H9 (cell line): ENCODE data around the gene RPIA. TPM values are rescaled to one million over a fixed set of nuclear protein-coding genes. Genes with fewer than 3 reads are reported as not detected.

Experiments
- DNase-seq: peaks from one replicate; pipeline ENCODE4 v3.0.0-alpha.2; 2017
- H2AFZ ChIP-seq: one replicate; pipeline ENCODE4 v1.6.1; 2013; ENCODE audit warnings: mild to moderate bottlenecking, low read length, control low read depth, moderate library complexity
- H2AK5ac ChIP-seq: 2 replicates; pipeline ENCODE4 v1.6.1; 2013; ENCODE audit warnings: low read length, control low read depth, mixed read lengths; ENCODE audit not compliant: insufficient read length
- H2BK120ac ChIP-seq: one replicate; pipeline ENCODE4 v1.6.1; 2013; ENCODE audit warnings: low read depth, mild to moderate bottlenecking, low read length, control low read depth, inconsistent platforms; ENCODE audit not compliant: poor library complexity, severe bottlenecking
- H2BK12ac ChIP-seq: 2 replicates; pipeline ENCODE4 v1.6.1; 2013; ENCODE audit warnings: low read length, control low read depth, mixed read lengths, low read depth; ENCODE audit not compliant: insufficient read length
- H2BK15ac ChIP-seq: 2 replicates; pipeline ENCODE4 v1.6.1; 2013; ENCODE audit warnings: low read depth, low read length, control low read depth
- H2BK20ac ChIP-seq: one replicate; pipeline ENCODE4 v1.6.1; 2013; ENCODE audit warnings: low read depth, mild to moderate bottlenecking, low read length, control low read depth, inconsistent platforms; ENCODE audit not compliant: poor library complexity, severe bottlenecking
- H2BK5ac ChIP-seq: 2 replicates; pipeline ENCODE4 v1.6.1; 2013; ENCODE audit warnings: low read length, control low read depth, mixed read lengths; ENCODE audit not compliant: insufficient read length
- H3K14ac ChIP-seq: 2 replicates; pipeline ENCODE4 v1.6.1; 2013; ENCODE audit warnings: low read length, control low read depth; ENCODE audit not compliant: insufficient read depth
- H3K18ac ChIP-seq: 2 replicates; pipeline ENCODE4 v1.6.1; 2013; ENCODE audit warnings: low read depth, mild to moderate bottlenecking, mixed read lengths, low read length, control low read depth; ENCODE audit not compliant: insufficient read length
- H3K23ac ChIP-seq: 2 replicates; pipeline ENCODE4 v1.6.1; 2013; ENCODE audit warnings: low read length, control low read depth, mixed read lengths, low read depth; ENCODE audit not compliant: insufficient read length
- H3K23me2 ChIP-seq: 2 replicates; pipeline ENCODE4 v1.6.1; 2013; ENCODE audit warnings: low read depth, mild to moderate bottlenecking, mixed read lengths, low read length, control low read depth; ENCODE audit not compliant: insufficient read length, poor library complexity, severe bottlenecking
- H3K27ac ChIP-seq: 2 replicates; pipeline ENCODE4 v1.5.1; 2013; ENCODE audit warnings: low read length, control low read depth, mixed read lengths, low read depth; ENCODE audit not compliant: insufficient read length
- H3K27me3 ChIP-seq: 2 replicates; pipeline ENCODE4 v1.6.1; 2013; ENCODE audit warnings: low read length, control low read depth, inconsistent platforms; ENCODE audit not compliant: insufficient read depth
- H3K4ac ChIP-seq: 2 replicates; pipeline ENCODE4 v1.6.1; 2013; ENCODE audit warnings: low read depth, mild to moderate bottlenecking, control low read depth, inconsistent platforms, low read length, moderate library complexity
- H3K4me1 ChIP-seq: 2 replicates; pipeline ENCODE4 v1.6.1; 2013; ENCODE audit warnings: low read length, control low read depth, inconsistent platforms; ENCODE audit not compliant: insufficient read depth
- H3K4me2 ChIP-seq: 2 replicates; pipeline ENCODE4 v1.6.1; 2013; ENCODE audit warnings: low read length, control low read depth, mixed read lengths; ENCODE audit not compliant: insufficient read length, insufficient read depth
- H3K56ac ChIP-seq: 2 replicates; pipeline ENCODE4 v1.6.1; 2013; ENCODE audit warnings: low read depth, mild to moderate bottlenecking, mixed read lengths, low read length, control low read depth; ENCODE audit not compliant: insufficient read length
- H3K79me1 ChIP-seq: 2 replicates; pipeline ENCODE4 v1.6.1; 2013; ENCODE audit warnings: low read depth, mild to moderate bottlenecking, moderate library complexity, low read length, control low read depth, inconsistent platforms; ENCODE audit not compliant: insufficient read depth, poor library complexity, severe bottlenecking
- H3K79me2 ChIP-seq: 2 replicates; pipeline ENCODE4 v1.6.1; 2013; ENCODE audit warnings: low read length, control low read depth, inconsistent platforms; ENCODE audit not compliant: insufficient read depth
- H3K9ac ChIP-seq: 2 replicates; pipeline ENCODE4 v1.6.1; 2013; ENCODE audit warnings: low read length, control low read depth, mixed read lengths; ENCODE audit not compliant: insufficient read length; ENCODE audit errors: extremely low read depth
- H3K9me3 ChIP-seq: one replicate; pipeline ENCODE4 v1.6.1; 2013; ENCODE audit warnings: low read depth, low read length, inconsistent platforms; ENCODE audit not compliant: control insufficient read depth
- H3T11ph ChIP-seq: one replicate; pipeline ENCODE4 v1.6.1; 2013; ENCODE audit warnings: mild to moderate bottlenecking, low read length, control low read depth, inconsistent platforms
- H4K20me1 ChIP-seq: one replicate; pipeline ENCODE4 v1.6.1; 2013; ENCODE audit not compliant: control insufficient read depth, insufficient read length, insufficient read depth
- H4K5ac ChIP-seq: 2 replicates; pipeline ENCODE4 v1.6.1; 2013; ENCODE audit warnings: low read depth, mild to moderate bottlenecking, mixed read lengths, low read length, control low read depth; ENCODE audit not compliant: insufficient read length
- H4K8ac ChIP-seq: replicated peaks from 2 replicates; pipeline ENCODE4 v1.6.1; 2013; ENCODE audit warnings: low read length, control low read depth, mixed read lengths, low read depth; ENCODE audit not compliant: insufficient read length
- H4K91ac ChIP-seq: 2 replicates; pipeline ENCODE4 v1.6.1; 2013; ENCODE audit warnings: low read depth, mild to moderate bottlenecking, moderate library complexity, mixed read lengths, low read length, control low read depth; ENCODE audit not compliant: insufficient read length
- H3K27ac Mint-ChIP-seq, 3 experiments: 2 replicates in 2 of 3; 3 replicates in 1 of 3; pipeline ENCODE4 v1.8.0; 2020 to 2021; ENCODE audit warnings: mixed read lengths in 3 of 3, mild to moderate bottlenecking in 1 of 3, moderate library complexity in 1 of 3
- H3K27me3 Mint-ChIP-seq: 2 replicates; pipeline ENCODE4 v1.8.0; 2021; ENCODE audit warnings: low read depth, mild to moderate bottlenecking, moderate library complexity, mixed read lengths
- H3K36me3 Mint-ChIP-seq, 3 experiments: 2 replicates in 2 of 3; 3 replicates in 1 of 3; pipeline ENCODE4 v1.8.0; 2020 to 2021; ENCODE audit warnings: low read depth in 3 of 3, mixed read lengths in 3 of 3; ENCODE audit not compliant: insufficient read depth in 1 of 3
- H3K4me1 Mint-ChIP-seq, 2 experiments: 2 replicates each; pipeline ENCODE4 v1.8.0; 2020; ENCODE audit warnings: mixed read lengths in 2 of 2
- H3K4me3 Mint-ChIP-seq, 2 experiments: 2 replicates in 1 of 2; 3 replicates in 1 of 2; pipeline ENCODE4 v1.8.0; 2020 to 2021; ENCODE audit warnings: mild to moderate bottlenecking in 2 of 2, mixed read lengths in 2 of 2, moderate library complexity in 1 of 2
- H3K9me3 Mint-ChIP-seq, 2 experiments: 2 replicates in 1 of 2; 3 replicates in 1 of 2; pipeline ENCODE4 v1.8.0; 2020; ENCODE audit warnings: mild to moderate bottlenecking in 2 of 2, mixed read lengths in 2 of 2, moderate library complexity in 1 of 2
- WGBS: extraction: QIAGEN DNeasy Blood & Tissue Kit; methylation state at CpG from one replicate; pipeline ENCODE4 v1.1.7; 2013; ENCODE audit warnings: missing lambda C conversion rate, low lambda C conversion rate, mixed read lengths; ENCODE audit not compliant: insufficient read length; ENCODE audit errors: extremely low coverage; 5-methylcytosine and 5-hydroxymethylcytosine counted together
- total RNA-seq: library from RNA; stranded (reverse); gene quantifications from 2 replicates; pipeline ENCODE4 v1.2.1, GENCODE V29; 2021
- TF ChIP-seq, protein P1 (sequence below): fragments of 200-600 bp; sonication (generic); conservative IDR thresholded peaks from 3 replicates; pipeline ENCODE4 v1.8.0; 2021; ENCODE audit warnings: antibody characterized with exemption, mild to moderate bottlenecking

RPIA gene
- total RNA-seq, 1 experiment from 2014 or later: 18.6 TPM

DNA sequence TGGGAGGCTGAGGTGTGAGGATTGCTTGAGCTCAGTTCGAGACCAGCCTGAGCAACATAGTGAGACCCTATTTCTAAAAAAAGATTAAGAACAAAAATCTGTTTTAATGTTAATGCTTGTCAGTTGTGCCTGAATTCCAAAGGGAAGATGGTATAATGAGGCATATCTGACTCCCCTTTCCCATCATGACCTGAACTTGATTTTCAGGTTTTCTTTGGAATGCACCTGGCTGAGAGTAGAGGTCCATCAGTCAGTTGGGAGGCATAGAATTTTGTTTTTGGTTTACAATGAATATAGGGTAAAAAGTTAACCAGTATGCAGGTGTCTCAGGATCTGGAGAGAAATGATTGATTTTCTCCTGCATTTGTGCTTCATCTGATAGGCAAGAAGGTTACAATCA lies 20.4 kb downstream of the RPIA start:
- H3K27ac ChIP-seq: no peak overlapping the region
- H4K20me1 ChIP-seq: no peaks in the 10 kb centered on the region
- no peak overlapping the region for H2AFZ ChIP-seq
- H3K4ac ChIP-seq: no peak overlapping the region
- Mint-ChIP-seq H3K9me3 (peaks cover 9 to 23% of the 10 kb centered on the region in 2 experiments), H3K27ac (no peak overlapping the region; a peak in 1 of 7 replicates), H3K4me1 (peaks cover 24 to 43% of the 10 kb centered on the region in 2 experiments), H3K36me3 (peaks cover 14 to 37% (median 21%) of the 10 kb centered on the region in 3 experiments), H3K27me3 (no peaks in the 10 kb centered on the region), H3K4me3 (no peak overlapping the region)
- no peaks in the 10 kb centered on the region for H3K9me3 ChIP-seq
- no peak overlapping the region for H4K91ac ChIP-seq
- TF ChIP-seq, protein P1, sequence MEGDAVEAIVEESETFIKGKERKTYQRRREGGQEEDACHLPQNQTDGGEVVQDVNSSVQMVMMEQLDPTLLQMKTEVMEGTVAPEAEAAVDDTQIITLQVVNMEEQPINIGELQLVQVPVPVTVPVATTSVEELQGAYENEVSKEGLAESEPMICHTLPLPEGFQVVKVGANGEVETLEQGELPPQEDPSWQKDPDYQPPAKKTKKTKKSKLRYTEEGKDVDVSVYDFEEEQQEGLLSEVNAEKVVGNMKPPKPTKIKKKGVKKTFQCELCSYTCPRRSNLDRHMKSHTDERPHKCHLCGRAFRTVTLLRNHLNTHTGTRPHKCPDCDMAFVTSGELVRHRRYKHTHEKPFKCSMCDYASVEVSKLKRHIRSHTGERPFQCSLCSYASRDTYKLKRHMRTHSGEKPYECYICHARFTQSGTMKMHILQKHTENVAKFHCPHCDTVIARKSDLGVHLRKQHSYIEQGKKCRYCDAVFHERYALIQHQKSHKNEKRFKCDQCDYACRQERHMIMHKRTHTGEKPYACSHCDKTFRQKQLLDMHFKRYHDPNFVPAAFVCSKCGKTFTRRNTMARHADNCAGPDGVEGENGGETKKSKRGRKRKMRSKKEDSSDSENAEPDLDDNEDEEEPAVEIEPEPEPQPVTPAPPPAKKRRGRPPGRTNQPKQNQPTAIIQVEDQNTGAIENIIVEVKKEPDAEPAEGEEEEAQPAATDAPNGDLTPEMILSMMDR: no peak
- H3K4me1 ChIP-seq: peaks cover 2% of the 10 kb centered on the region; the same call in 1 of the 2 replicates
- no peak overlapping the region for H2BK120ac ChIP-seq
- no peak overlapping the region for H3K18ac ChIP-seq
- WGBS: no CpG with 5 or more reads among the region's 1 CpG
- no peak overlapping the region for H2BK15ac ChIP-seq
- H4K5ac ChIP-seq: no peak overlapping the region
- no peak for DNase-seq
- no peak overlapping the region for H3T11ph ChIP-seq
- H4K8ac ChIP-seq: no peak overlapping the region
- H3K79me2 ChIP-seq: no peaks in the 10 kb centered on the region
- H3K23ac ChIP-seq: no peak overlapping the region
- no peak overlapping the region for H2BK20ac ChIP-seq
- H2AK5ac ChIP-seq: no peak overlapping the region
- H3K14ac ChIP-seq: no peak overlapping the region
- H3K23me2 ChIP-seq: no peaks in the 10 kb centered on the region
- H3K56ac ChIP-seq: no peak overlapping the region
- H2BK5ac ChIP-seq: no peak overlapping the region
- no peak overlapping the region for H2BK12ac ChIP-seq
- no peak overlapping the region for H3K4me2 ChIP-seq
- no peaks in the 10 kb centered on the region for H3K79me1 ChIP-seq
- H3K27me3 ChIP-seq: no peaks in the 10 kb centered on the region
- no peak overlapping the region for H3K9ac ChIP-seq
